Measurements from ENCODE around the gene RAD51B.
"Not testable (repeated sequence)": the region's sequence is repeated elsewhere in the genome, so short reads cannot be mapped to it uniquely, and the experiment has no call there.

The RAD51B gene

DNA sequence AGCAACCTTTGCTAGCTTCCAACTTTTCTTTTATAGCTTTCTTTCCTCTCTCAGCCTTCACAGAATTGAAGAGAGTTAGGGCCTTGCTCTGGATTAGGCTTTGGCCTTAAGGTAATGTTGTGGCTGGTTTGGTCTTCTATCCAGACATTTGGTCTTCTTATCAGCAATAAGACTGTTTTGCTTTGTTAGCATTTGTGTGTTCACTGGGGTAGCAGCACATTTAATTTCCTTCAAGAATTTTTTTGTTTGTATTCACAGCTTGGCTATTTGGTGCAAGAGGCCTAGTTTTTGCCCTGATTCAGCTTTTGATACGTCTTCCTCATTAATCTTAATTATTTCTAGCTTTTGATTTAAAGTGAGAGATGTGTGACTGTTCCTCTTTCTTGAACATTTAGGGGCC is 130.8 kb downstream of the RAD51B start:
- DNase-seq (ENCODE audit: low read depth), result no peak

DNA sequence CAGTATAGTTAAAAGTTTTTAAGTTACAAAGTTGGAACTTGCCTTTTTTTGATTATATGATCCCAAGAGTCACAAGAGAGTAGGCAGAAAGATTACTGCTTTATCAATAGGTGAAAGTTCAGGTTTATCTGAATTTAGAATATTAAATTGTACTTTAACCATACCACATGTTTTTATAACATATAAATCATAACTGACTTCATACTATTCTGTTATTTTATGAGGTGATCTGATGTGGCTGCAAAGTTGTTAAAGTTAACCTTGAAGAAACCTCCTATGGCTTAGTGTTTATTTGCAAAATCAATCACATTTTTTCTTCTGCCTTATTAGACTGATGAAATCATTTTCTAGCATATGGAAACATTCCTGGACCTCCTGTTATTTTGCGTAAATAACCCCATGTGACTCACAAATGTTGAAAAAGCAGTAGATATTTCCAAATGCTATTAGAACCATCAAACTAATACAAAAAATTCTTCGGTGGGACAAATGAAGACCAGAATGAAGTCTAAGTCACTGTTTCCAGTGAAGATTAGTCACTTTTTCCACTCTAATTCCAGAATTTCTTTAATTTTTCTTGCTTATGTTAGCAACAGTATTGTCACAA is 132.1 kb downstream of the RAD51B start:
- no peak for DNase-seq (ENCODE audit: low read depth)

DNA sequence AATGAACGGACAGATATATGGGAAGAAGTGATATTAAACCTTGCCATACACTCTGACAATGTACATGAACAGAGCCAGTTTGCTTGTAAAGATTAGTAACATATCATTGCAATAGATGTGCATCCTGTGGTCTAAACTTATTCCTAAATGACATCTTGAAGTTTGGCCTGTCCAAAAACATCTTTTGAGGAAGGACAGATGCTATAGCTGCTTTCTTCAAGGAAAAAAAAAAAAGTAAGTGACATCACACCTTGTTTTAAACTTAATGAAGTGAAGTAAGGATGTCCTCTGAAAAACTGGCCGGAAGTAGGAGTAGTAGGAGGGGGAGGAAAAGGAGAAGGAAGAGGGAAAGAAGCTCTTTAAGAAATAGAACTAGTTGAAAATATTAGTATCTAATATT is 132.8 kb downstream of the RAD51B start:
- no peak for DNase-seq (ENCODE audit: low read depth)

DNA sequence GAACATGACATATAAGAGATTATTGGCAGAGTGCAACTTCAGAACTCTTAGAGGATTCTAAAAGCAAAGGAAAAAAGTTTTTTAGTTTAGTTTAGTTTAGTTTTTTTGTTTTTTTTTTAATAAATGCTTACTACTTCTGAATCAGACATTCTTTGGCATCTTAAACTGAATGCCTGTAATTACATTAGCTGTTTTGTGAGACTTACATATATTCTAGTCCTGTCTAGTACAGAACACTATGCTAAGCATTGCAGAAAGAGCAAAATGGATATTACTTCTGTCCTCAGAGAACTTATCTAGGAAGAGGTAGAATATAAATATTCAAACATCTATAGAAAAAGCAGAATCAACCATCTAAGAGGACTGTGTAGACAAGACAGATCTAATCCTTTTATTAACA is 133.2 kb downstream of the RAD51B start:
- DNase-seq (ENCODE audit: low read depth), result no peak

DNA sequence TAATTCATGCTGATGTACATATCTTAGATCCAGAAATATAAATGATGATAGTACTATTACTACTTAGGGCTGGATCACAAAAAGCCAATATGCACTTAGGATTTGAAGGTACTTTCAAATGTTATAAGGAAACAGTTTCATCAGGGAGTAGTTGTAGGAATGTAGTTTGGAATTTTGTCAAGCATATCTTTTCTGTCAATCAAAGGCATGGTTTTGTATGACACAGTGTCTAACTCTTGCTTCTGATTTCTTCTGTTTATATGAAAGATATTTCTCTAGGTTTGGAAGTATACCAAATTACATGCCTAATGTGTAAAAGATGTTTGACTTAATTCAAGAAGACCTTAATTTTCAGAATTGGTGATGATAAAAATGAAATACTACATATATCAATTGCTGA is 135.7 kb downstream of the RAD51B start:
- DNase-seq (ENCODE audit: low read depth), result no peak

DNA sequence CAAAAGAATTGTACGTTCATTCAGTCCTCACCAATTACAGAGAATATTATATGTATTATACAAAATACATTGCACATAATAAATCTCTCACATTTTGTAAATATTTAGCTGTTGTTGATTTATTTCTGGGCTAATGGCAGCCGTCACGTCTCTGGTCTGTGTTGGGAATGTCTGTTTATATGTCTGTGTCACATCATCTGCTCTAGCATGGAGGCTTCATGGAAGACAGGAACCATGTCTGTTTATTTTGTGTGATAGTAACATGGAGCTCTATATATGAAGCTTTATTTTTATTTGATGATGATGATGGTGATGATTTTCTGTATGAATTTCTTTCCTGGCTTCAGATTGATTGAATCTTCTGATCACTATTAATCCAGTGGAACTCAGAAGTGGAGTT is 138.4 kb downstream of the RAD51B start:
- no peak for DNase-seq (ENCODE audit: low read depth)

DNA sequence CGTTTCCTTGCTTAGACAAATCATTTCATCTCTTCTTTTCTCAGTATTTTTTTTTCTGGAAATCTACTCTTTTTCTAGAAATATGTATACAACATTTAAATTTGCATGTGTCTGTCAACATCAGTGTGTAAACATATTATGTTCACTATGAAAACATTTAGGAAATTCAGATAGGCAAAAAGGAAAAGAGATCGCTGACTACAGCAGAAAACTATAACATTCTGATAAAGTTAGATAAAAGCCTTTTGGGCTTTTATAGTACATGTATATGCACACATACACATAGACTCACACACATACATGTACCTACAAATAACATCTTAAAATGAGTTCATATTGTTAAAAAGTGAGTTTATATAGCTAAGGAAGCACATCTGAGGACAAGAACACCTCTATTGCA is 142.1 kb downstream of the RAD51B start:
- DNase-seq (ENCODE audit: low read depth), result no peak

DNA sequence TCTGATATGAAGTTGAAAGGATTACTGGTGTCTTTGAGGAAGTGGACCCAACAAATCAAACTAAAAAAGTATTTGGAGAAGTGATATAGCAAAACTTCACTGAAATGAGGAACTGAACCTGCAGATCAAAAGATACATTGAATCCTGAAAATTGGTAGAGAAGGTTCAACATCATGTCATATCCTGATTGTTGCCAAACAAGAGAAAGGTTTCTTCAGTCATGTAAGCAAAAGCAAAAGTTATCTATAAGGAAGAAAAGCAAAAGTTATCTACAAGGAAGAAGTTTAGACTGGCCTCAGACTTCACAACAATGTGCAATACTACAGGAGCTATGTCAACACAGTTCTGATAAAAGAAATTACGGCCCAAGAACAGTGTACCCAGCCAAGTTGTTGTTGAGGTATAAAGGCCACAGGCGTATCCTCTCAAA is 142.7 kb downstream of the RAD51B start:
- no peak for DNase-seq (ENCODE audit: low read depth)

DNA sequence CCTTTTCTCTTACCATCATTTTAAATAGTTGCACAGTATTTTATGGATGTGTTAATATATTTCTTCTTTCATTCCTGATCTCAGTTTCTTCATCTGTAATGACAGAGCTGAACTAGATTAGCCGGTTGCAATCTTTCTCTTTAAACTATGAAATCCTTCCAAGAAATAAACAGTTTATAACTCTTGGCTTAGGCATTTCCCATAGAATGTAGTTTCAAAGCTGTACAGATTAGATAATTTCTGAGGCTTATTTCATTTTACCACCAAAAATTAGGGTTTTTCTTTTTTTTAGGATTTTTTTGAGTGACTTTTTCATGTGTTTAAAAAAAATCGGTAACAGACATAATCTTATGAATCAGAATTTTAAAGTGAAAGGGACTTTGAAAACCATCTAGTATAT is 144.0 kb downstream of the RAD51B start:
- DNase-seq (ENCODE audit: low read depth), result no peak

DNA sequence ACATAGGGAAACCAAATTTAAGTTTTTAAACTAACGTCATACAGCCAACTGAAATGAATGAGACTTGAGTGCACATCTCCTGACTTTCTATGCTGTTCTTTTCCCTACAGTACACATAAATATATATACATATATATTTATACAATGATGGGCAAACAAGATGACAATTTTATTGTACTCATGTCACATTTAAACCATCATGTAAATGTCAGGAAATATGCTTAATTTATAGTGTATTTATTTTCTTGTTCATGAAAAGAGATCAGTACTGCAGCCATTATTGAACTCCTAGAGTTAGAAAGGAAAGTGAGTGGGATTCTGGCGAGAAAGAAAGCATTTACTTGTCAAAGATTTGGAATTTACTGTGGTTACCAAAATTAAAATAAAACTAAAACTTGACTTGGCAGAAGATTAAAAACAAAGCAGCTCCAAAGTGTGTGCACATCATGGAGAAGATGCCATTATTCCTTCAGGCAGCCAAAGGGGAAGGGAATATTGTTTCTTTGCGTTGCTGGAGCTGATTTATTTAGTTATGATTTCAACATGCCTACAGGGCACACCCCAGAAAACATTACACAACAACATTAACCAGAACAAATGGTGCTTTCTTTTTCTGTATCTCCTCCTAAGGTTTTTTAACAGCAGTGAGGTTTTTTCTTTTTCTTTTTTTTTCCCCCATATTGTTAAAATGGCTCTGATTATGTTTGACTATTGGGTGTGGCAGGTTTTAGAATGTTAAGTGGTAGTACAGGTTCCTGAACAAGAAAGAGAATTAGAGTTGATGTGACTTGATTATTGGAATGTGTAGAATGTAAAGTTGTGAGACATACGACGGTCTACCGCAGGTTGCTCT is 144.6 kb downstream of the RAD51B start:
- no peak for DNase-seq (ENCODE audit: low read depth)

DNA sequence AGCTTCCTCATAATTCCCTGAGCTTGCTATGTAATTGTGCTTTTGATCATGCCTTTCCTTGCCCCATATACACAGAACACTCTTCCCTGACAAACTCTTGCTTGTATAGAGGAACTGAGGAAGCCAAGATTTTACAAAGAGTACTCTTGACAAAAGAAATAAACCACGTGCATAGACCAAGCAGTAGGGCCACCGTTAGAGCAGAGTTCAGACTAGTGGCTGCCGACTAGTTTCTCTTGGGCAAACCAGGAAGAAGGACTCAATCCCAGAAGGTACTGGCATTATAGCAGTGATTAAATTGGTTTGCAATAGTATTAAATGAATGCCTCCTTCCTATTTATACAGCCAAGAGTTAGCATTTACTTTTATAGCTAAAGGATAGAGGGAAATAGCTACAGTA is 146.1 kb downstream of the RAD51B start:
- no peak for DNase-seq (ENCODE audit: low read depth)

DNA sequence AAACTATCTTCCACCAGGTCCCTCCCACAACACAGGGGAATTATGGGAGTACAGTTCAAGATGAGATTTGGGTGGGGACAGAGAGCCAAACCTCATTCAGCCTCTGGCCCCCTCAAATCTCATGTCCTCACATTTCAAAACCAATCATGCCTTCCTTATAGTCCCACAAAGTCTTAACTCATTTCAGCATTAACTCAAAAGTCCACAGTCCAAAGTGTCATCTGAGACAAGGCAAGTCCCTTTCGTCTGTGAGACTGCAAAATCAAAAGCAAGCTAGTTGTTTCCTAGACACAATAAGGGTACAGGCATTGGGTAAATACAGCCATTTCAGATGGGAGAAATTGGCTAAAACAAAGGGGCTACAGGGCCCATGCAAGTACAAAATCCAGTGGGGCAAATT is 147.6 kb downstream of the RAD51B start:
- no peak for DNase-seq (ENCODE audit: low read depth)

DNA sequence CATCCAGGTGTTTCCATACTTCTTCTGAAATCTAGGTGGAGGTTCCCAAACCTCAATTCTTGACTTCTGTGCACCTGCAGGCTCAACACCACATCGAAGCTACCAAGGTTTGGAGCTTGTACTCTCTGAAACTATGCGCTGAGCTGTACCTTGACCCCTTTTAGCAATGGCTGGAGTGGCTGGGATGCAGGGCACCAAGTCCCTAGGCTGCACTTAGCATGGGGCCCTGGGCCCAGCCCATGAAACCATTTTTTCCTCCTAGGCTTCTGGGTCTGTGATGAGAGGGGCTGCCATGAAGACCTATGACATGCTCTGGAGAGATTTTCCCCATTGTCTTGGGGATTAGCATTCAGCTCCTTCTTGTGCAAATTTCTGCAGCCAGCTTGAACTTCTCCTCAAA is 148.4 kb downstream of the RAD51B start:
- DNase-seq (ENCODE audit: low read depth), result not testable (repeated sequence)

DNA sequence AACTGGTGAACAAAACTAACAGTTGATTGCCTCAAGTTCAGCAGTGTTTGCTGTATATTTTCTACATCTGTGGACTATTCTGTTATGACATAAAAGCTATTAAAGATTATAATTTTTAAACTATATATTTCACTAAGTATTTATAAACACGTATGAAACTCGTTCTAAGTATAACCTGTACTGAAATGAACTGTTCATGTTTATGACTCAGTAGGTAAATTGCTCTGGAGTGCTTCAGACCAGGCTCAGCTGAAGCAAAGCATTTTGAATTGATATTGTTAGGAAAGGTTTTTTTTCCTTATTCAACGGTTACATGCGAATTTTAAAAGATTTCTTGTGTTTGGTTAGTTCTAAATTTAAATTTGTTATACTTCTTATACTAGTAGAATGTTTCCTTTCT is 151.3 kb downstream of the RAD51B start:
- DNase-seq (ENCODE audit: low read depth), result no peak

DNA sequence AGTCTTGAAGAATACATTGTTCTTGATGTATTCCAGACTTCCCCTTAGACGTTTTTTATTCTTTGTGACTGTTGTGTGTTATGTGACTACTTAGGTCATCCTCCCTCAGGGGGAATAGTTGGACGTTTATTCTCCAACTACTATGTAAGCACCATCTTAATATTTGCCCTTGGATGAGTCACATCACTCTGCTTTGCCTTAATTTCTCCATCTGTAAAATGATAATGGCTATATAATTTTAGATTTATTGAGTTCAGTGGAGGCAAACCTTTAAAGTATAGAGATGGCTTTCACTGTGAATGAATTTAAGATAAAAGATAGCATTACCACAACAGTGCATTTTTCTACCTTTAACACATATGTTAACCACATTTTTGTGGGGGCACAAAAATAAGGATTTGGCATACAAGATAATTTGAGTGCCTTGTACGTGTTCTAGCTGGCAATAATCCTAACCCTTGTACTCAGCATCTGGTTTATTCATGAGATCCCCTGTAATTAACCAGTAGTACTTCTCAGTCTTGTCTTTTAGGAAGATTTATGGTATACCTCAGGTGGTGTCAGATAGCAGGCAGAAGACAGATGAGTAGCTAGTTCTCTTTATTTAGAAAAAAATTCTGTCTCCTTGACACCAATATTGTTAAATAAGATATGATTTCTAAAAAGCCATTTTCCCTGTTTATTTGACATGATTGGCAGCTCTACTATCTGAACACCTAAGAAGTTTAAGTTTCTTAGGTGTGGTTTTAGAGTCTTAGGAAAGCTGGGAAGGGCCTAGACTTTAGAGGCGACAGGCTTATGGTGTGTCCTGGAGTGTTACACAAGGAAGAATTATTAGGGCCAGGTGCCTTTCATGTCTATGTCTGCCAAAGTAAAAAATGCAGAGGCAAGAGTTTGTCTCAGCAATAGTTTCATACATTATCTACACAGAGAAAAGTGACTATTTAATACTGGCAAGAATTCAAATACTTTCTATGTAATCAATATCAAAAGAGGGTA is 152.3 kb downstream of the RAD51B start:
- no peak for DNase-seq (ENCODE audit: low read depth)

DNA sequence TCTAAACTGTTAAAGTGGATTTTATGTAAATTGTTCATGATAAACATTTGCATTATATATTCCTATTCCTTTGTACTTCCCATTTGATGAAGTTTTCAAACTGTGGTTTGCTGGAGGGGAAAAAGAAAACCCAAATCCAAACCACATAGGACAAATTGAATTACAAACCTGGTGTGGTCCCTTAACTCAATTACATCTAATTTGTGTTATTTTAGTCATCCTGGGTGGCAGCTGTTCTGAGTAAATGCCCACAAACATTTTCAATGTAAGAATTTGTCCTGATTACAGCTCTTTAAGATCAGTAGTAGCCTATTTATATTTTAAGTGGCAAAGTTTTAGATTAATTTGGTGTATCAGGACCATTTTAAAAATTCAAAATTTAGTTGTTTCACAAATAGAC is 153.9 kb downstream of the RAD51B start:
- DNase-seq (ENCODE audit: low read depth), result no peak

DNA sequence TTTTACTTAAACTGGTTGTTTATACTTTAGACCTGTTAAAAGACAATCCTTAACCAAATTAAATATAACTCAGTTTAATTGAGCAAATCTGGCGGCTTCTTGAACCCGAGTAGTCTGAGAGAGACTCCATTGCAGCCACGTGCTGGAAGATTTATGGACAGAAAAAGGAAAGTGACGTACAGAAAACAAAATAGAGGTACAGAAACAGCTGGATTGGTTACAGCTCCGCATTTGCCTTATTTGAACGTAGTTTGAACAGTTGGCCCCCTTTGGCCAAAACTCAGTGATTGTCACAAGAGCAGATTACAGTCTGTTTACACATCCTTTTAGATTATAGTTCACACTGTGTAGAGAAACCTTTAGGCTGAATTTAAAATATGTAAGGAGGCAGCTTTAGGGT is 155.9 kb downstream of the RAD51B start:
- DNase-seq (ENCODE audit: low read depth), result no peak

DNA sequence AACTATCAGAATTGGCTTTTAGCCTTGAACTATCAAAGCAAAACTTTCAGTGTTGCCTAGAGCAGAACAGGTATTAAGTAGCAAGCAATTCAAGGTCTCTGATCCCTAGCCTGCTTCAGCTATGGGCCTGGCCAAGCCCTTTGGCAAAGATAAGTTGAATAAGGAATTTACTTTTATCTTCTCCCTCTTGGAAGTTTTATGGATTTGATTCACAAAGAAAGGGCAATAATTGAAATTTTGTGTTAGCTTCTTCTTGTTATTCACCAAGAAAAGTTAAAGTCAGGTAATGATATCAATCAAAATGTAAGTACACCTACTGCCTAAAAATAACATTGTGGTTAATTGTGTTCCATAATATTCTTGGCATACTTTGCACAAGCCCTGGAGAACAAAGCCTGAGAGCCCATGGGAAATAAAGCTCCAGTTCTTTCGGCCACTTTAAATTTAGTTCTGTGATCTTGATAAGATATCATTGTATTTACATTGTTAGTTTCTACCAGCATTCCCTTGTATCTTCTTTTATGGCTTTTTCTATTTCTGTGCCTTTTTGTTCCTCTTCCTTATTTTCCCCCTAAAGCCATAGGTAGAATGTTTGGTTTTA is 158.0 kb downstream of the RAD51B start:
- DNase-seq (ENCODE audit: low read depth), result no peak

DNA sequence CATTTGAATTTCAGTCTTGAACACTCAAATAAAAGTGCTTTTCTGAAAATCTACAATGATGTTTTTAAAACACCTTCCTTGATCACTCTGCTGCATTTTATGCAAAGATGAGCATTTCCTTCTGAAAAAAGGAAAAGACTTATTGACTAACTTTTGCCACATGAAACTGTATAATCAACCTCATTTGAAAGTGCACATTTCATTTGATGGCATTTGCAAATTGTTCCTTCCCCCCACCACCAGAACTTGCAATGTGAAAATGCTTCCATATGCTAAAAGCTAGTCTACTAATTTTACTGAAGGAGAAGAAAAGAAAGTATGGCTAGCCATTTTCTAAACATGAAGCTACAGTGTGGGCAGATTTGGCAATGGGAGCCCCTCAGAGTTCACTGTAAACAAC is 159.2 kb downstream of the RAD51B start:
- DNase-seq (ENCODE audit: low read depth), result no peak

DNA sequence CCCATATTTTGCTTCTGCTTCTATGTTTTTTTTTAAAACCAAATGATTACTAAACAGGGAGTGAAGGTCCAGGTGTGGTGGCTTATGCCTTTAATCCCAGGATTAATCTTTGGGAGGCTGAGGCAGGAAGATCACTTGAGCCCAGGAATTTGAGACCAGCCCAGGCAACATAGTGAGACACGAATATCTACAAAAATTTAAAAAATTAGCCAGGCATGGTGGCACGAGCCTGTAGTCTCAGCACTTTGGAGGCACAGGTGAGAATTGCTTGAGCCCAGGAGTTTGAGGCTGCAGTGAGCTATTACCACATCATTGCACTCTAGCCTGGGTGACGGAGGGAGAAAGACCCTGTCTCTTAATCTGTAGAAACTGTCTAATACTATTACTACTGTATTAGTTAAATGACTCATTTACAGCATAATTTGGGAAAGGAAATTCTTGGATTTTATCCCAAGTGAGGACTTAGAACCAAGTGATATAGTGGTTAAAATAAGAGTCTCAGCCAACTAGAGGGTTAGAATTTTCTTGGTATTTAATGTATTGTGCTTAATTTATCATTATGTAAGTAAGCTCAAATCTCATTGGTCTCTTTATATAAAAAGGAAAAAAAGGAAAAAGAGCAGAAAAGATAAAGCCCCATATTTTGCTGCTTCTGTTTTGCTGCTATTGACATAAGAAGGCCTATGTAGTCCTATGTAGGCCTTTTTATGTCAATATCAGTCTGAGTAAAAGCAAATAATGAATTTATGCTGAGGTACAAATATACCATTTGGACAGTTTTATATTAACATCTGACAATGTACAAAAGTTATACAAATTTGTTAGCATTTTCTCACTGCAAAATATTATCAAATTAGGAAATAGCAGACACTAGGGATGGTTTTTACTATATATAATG is 163.4 kb downstream of the RAD51B start:
- DNase-seq (ENCODE audit: low read depth), result no peak

DNA sequence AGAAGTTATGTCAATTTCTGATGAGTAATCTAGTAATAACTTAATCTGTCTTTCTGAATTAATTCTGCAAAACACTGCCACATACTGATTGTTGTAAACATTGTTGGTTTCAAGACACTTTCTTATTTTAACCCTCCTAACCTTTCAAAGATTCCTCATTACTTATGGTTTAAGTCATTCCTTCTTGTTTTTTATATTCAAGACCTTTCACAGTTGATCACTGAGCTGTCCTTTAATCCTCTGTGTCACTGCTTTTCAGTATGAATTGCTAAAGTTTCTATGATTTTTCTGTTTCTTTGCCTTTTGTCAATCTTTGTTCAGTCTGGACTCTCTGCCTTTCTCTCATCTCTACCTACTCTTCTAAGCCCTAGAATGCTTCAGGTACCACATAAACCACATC is 164.7 kb downstream of the RAD51B start:
- no peak for DNase-seq (ENCODE audit: low read depth)

All from stimulated activated CD4-positive, alpha-beta T cell treated with anti-CD3 and anti-CD28 coated beads, Interleukin-2, amount 100 ng/mL, for 4 hours (primary cell).